SK-N-SH treated with all-trans-retinoic acid at 6 μM for 48 hours (cell line): ENCODE results near the gene FAM98C.

Source experiments
- ATAC-seq: fragments of 200-7000 bp; cut with Tn5 transposase; 3 replicates; pipeline ENCODE4 v1.9.1; 2020; ENCODE audit warnings: mild to moderate bottlenecking, moderate library complexity
- ARNTL ChIP-seq: fragments of 450-650 bp; formaldehyde crosslinking; IDR thresholded peaks from 2 replicates; pipeline ENCODE4 v1.5.0; 2020; ENCODE audit warnings: low read depth, mild to moderate bottlenecking, moderate library complexity, borderline replicate concordance
- BACH2 ChIP-seq: fragments of 250-450 bp; sonication (Bioruptor Pico); IDR thresholded peaks from 2 replicates; pipeline ENCODE4 v1.9.0; 2021; ENCODE audit warnings: mild to moderate bottlenecking, borderline replicate concordance
- CSDC2 ChIP-seq: fragments of 250-450 bp; sonication (Bioruptor Pico); IDR thresholded peaks from 2 replicates; pipeline ENCODE4 v1.5.0; 2020; ENCODE audit warnings: mild to moderate bottlenecking, moderate library complexity
- ESRRG ChIP-seq: fragments of 250-450 bp; sonication (Bioruptor Pico); IDR thresholded peaks from 2 replicates; pipeline ENCODE4 v1.6.1; 2021; ENCODE audit warnings: mild to moderate bottlenecking
- GLIS3 ChIP-seq: fragments of 250-450 bp; sonication (Bioruptor Pico); IDR thresholded peaks from 2 replicates; pipeline ENCODE4 v1.5.0; 2020; ENCODE audit warnings: mild to moderate bottlenecking, moderate library complexity
- ISL1 ChIP-seq: fragments of 250-450 bp; sonication (Bioruptor Pico); IDR thresholded peaks from 2 replicates; pipeline ENCODE4 v2.1.2; 2022; ENCODE audit warnings: mild to moderate bottlenecking, moderate library complexity
- PPARA ChIP-seq: fragments of 250-450 bp; sonication (Bioruptor Pico); IDR thresholded peaks from 2 replicates; pipeline ENCODE4 v1.5.0; 2020; ENCODE audit warnings: mild to moderate bottlenecking, borderline replicate concordance
- RARB ChIP-seq: fragments of 250-450 bp; sonication (Bioruptor Pico); IDR thresholded peaks from 2 replicates; pipeline ENCODE4 v1.8.0; 2021; ENCODE audit warnings: mild to moderate bottlenecking, moderate library complexity
- TCF4 ChIP-seq: fragments of 250-450 bp; sonication (Bioruptor Pico); IDR thresholded peaks from 2 replicates; pipeline ENCODE4 v1.8.0; 2021; ENCODE audit warnings: mild to moderate bottlenecking, moderate library complexity, borderline replicate concordance
- TOX ChIP-seq: fragments of 250-450 bp; sonication (Bioruptor Pico); IDR thresholded peaks from 2 replicates; pipeline ENCODE4 v1.8.0; 2021; ENCODE audit warnings: mild to moderate bottlenecking, moderate library complexity, borderline replicate concordance
- ZFP3 ChIP-seq: fragments of 250-450 bp; sonication (Bioruptor Pico); IDR thresholded peaks from 2 replicates; pipeline ENCODE4 v1.5.0; 2020; ENCODE audit warnings: mild to moderate bottlenecking, moderate library complexity
- ZFP30 ChIP-seq: fragments of 450-650 bp; formaldehyde crosslinking; IDR thresholded peaks from 2 replicates; pipeline ENCODE4 v1.5.0; 2022; ENCODE audit warnings: mild to moderate bottlenecking, moderate library complexity
- ZNF565 ChIP-seq: fragments of 450-650 bp; formaldehyde crosslinking; conservative IDR thresholded peaks from 2 replicates; pipeline ENCODE4 v1.5.0; 2020; ENCODE audit warnings: low read depth, mild to moderate bottlenecking, moderate library complexity
- ZNF70 ChIP-seq: fragments of 450-650 bp; formaldehyde crosslinking; IDR thresholded peaks from 2 replicates; pipeline ENCODE4 v1.5.0; 2020; ENCODE audit warnings: mild to moderate bottlenecking, moderate library complexity
- ZNF8 ChIP-seq: fragments of 450-650 bp; formaldehyde crosslinking; IDR thresholded peaks from 2 replicates; pipeline ENCODE4 v1.5.0; 2020; ENCODE audit warnings: mild to moderate bottlenecking, moderate library complexity
- TF ChIP-seq, protein P1 (sequence below): fragments of 250-450 bp; sonication (Bioruptor Pico); IDR thresholded peaks from 2 replicates; pipeline ENCODE4 v1.5.0; 2020; ENCODE audit warnings: mild to moderate bottlenecking, moderate library complexity
- TF ChIP-seq, protein P2 (sequence below): fragments of 250-450 bp; sonication (Bioruptor Pico); IDR thresholded peaks from 2 replicates; pipeline ENCODE4 v1.5.1; 2020; ENCODE audit warnings: low read depth, mild to moderate bottlenecking, moderate library complexity
- TF ChIP-seq, protein P3 (sequence below): fragments of 250-450 bp; sonication (Bioruptor Pico); IDR thresholded peaks from 2 replicates; pipeline ENCODE4 v1.8.0; 2020; ENCODE audit warnings: mild to moderate bottlenecking, moderate library complexity, borderline replicate concordance

Gene FAM98C

DNA sequence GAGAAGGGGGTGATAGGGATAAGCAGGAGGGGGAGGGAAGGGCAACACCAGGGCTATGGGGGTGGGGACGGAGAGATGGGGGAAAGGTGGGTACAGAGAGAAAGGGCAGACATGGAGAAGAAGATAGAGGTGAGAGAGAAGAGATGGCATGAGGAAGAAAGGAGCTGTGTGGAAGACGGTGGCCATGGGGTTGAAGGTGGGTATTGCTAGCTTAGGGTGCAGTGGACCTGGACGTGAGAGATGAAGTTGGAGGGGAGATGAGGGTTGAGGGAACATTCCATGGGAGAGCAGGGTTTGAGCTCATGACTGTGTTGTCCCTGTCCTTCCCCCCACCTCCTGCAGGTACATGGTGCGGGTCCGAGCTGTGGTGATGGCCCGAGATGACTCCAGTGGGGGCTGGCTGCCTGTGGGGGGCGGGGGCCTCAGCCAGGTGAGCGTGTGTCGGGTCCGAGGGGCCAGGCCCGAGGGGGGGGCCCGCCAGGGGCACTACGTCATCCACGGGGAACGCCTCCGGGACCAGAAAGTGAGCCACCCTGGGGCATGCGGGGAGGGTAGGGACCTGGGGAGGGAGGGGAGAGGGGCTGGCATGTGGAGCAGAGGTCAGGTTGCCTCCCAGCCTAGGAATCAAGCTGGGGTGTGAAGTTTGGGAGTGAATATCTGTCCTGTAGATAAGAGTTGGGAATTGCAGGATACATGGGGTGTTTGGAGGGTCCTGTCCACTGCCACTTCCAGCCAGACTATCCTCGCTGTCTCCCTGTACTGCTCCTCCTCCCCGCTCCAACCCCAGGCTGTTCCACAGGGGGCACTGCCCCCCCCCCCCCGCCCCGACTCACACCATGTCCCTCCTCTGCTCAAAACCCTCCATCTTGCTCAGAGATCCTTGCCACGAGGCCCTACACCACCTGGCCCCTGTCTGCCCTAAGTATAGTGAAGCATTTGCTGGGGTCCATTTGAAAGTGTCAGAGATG, 12.7 kb upstream of the FAM98C start:
- no peak for TF ChIP-seq RARB (CRISPR knock-in tag)
- TF ChIP-seq CSDC2 (CRISPR knock-in tag): no peak
- TF ChIP-seq, protein P1, sequence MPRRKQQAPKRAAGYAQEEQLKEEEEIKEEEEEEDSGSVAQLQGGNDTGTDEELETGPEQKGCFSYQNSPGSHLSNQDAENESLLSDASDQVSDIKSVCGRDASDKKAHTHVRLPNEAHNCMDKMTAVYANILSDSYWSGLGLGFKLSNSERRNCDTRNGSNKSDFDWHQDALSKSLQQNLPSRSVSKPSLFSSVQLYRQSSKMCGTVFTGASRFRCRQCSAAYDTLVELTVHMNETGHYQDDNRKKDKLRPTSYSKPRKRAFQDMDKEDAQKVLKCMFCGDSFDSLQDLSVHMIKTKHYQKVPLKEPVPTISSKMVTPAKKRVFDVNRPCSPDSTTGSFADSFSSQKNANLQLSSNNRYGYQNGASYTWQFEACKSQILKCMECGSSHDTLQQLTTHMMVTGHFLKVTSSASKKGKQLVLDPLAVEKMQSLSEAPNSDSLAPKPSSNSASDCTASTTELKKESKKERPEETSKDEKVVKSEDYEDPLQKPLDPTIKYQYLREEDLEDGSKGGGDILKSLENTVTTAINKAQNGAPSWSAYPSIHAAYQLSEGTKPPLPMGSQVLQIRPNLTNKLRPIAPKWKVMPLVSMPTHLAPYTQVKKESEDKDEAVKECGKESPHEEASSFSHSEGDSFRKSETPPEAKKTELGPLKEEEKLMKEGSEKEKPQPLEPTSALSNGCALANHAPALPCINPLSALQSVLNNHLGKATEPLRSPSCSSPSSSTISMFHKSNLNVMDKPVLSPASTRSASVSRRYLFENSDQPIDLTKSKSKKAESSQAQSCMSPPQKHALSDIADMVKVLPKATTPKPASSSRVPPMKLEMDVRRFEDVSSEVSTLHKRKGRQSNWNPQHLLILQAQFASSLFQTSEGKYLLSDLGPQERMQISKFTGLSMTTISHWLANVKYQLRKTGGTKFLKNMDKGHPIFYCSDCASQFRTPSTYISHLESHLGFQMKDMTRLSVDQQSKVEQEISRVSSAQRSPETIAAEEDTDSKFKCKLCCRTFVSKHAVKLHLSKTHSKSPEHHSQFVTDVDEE (CRISPR knock-in tag): no peak
- TF ChIP-seq, protein P2, sequence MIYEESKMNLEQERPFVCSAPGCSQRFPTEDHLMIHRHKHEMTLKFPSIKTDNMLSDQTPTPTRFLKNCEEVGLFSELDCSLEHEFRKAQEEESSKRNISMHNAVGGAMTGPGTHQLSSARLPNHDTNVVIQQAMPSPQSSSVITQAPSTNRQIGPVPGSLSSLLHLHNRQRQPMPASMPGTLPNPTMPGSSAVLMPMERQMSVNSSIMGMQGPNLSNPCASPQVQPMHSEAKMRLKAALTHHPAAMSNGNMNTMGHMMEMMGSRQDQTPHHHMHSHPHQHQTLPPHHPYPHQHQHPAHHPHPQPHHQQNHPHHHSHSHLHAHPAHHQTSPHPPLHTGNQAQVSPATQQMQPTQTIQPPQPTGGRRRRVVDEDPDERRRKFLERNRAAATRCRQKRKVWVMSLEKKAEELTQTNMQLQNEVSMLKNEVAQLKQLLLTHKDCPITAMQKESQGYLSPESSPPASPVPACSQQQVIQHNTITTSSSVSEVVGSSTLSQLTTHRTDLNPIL (CRISPR knock-in tag): no peak
- no peak for TF ChIP-seq ZNF70
- TF ChIP-seq, protein P3, sequence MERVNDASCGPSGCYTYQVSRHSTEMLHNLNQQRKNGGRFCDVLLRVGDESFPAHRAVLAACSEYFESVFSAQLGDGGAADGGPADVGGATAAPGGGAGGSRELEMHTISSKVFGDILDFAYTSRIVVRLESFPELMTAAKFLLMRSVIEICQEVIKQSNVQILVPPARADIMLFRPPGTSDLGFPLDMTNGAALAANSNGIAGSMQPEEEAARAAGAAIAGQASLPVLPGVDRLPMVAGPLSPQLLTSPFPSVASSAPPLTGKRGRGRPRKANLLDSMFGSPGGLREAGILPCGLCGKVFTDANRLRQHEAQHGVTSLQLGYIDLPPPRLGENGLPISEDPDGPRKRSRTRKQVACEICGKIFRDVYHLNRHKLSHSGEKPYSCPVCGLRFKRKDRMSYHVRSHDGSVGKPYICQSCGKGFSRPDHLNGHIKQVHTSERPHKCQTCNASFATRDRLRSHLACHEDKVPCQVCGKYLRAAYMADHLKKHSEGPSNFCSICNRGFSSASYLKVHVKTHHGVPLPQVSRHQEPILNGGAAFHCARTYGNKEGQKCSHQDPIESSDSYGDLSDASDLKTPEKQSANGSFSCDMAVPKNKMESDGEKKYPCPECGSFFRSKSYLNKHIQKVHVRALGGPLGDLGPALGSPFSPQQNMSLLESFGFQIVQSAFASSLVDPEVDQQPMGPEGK (CRISPR knock-in tag): no peak
- TF ChIP-seq ESRRG (CRISPR knock-in tag): no peak
- no peak for TF ChIP-seq ISL1 (CRISPR knock-in tag)
- no peak for TF ChIP-seq GLIS3 (CRISPR knock-in tag)
- TF ChIP-seq PPARA (CRISPR knock-in tag): no peak
- no peak for TF ChIP-seq ZNF565 (CRISPR knock-in tag)
- TF ChIP-seq BACH2 (CRISPR knock-in tag): no peak
- no peak for TF ChIP-seq ZFP30 (CRISPR knock-in tag)
- no peak for TF ChIP-seq ZNF8
- TF ChIP-seq ARNTL: no peak
- no peak for TF ChIP-seq TCF4 (CRISPR knock-in tag)
- TF ChIP-seq TOX (CRISPR knock-in tag): no peak
- TF ChIP-seq ZFP3 (CRISPR knock-in tag): no peak
- ATAC-seq: no peak

DNA sequence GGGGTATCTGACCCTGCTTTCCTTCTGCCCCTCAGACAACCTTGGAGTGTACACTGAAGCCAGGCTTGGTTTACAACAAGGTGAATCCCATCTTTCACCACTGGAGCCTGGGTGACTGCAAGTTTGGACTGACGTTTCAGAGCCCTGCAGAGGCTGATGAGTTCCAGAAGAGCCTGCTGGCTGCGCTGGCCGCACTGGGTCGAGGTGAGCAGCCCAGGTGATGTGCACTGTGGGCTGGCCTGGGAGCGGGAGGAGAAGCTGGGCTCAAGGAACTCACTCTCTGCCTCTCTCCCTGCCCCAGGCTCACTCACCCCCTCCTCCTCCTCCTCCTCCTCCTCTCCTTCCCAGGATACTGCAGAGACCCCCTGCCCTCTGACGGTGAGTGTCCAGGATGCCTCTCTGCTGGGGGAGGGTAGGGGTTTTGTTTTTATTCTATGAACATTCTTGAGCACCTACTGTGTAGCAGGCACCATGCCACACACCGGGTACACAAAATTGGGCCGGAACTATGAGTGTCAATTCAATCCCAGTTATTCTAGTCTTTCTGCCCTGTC, 10.9 kb upstream of the FAM98C start:
- TF ChIP-seq, protein P3 (CRISPR knock-in tag): no peak
- no peak for TF ChIP-seq RARB (CRISPR knock-in tag)
- TF ChIP-seq ESRRG (CRISPR knock-in tag): no peak
- TF ChIP-seq ISL1 (CRISPR knock-in tag): no peak
- TF ChIP-seq, protein P2 (CRISPR knock-in tag): no peak
- no peak for TF ChIP-seq PPARA (CRISPR knock-in tag)
- TF ChIP-seq ZNF70: no peak
- no peak for TF ChIP-seq CSDC2 (CRISPR knock-in tag)
- TF ChIP-seq, protein P1 (CRISPR knock-in tag): no peak
- no peak for TF ChIP-seq BACH2 (CRISPR knock-in tag)
- no peak for ATAC-seq
